GM18858 (cell line): ENCODE results near the gene RCAN1.
"Not testable (repeated sequence)": the region's sequence is repeated elsewhere in the genome, so short reads cannot be mapped to it uniquely, and the experiment has no call there.

Experiments used
- ATAC-seq: cut with Tn5 transposase; IDR thresholded peaks from one replicate; pipeline ENCODE4 v1.9.1; 2021; ENCODE audit not compliant: unreplicated experiment

The RCAN1 gene

DNA sequence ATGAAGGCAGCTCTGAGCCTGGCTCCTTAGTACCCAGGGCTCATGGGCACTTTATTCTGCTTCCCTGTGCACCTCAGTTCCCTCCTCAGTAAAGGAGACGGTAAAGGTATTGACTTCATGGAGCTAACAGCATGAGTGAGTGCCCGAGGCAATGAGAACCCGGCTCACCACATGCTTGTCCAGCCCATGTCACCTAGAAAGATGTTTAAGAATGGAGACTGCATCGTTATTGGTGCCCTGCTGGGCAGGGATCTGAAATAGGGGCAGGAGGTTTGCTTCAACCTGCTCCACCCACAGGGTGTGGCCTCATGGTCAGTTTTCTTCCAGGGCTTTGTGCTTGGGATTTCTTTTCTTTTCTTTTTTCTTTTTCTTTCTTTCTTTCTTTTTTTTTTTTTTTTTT lies 95.9 kb downstream of the RCAN1 start:
- no peak for ATAC-seq

DNA sequence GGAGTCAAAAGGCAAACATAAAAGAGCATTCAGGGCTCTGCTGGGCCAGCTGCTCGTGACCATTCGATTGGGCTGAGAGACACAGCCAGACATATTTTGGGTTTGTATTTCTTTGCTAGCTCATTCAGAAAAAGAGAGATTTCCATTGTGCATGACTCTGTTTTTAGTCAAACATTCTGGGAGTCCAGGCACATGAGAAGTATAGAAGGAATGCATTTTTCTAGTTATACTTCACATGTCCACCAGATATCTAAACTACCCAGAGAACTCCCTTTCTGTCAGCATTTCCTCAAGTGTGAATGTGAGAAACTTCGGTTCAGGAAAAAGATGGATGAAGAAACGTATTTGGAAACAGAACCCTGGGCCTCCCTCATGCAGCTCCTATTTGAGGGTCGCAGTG lies 96.6 kb downstream of the RCAN1 start:
- ATAC-seq = no peak

DNA sequence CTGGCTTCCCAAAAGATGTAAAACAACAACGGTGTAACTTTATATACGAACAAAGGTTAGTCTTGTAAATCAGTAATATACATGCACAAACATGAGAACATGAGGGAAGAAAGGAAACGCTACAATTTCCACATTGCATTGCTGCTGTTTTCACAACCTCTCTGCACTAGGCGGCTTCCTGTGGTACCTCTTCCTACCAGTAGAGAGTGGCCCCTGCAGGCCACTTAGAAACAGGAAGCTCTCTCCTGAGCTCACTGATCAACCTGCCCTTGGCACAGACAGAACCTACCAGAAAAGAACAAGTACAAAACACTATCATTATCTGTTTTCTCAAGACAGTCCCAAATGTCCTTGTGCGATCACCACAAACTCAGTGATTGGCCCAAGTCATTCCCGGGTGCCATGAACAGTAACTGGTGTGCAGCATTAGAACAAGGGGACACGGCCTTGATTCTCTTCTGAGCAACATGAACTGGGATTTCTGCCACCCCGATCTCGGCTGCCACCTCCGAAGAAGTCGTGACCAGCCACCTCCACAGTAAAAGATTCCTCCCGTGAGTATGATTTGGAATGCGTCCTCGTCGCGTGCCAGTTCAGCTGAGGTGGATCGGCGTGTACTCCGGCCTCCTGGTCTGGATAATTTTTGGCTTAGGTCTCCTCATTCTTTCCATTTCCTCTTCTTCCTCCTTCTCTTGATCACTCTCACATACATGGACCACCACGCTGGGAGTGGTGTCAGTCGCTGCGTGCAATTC lies 97.2 kb downstream of the RCAN1 start:
- no peak for ATAC-seq

DNA sequence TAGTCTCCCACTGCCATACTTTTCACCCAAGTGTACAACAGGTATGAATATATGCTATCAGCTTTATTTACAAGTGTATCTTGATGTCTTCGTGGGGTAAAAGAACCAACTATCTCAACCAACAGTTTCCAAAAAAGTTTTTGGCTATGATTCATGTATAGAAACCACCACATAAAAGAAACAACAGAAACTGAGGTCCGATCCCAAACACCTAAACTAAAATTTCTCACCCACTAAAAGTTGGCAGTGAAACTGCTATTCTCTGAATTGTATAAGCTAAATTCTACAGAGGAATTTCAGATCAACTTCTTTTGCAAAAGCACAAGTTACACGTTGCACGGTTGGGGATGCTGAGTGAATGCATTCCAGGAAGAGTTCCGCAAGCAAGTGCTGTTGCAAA lies 97.9 kb downstream of the RCAN1 start:
- ATAC-seq = no peak

DNA sequence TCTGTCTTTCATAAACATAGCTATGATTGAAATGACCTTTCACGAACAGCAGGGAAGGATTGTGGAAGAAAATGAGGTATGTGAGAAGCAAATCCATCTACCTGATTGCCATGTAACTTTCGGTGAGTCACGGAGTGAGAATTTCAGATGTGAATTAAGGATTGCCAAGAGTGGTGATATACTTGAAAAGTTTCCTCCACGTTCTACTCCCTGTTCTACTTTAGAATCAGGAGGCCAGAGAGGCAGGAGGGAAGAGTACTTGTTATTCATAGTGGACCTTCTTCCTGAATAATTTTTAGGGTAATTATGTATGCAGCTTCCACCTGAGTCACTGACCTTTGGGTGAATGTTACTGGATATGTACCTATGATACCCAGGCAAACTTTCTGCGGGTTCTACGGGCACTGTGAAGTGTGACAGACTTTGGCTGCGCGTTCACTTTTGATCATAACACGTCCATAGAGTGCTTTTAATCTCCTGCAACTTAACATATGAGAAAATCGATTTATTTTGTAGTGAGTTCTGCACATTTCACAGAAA lies 100.3 kb downstream of the RCAN1 start:
- ATAC-seq = no peak

DNA sequence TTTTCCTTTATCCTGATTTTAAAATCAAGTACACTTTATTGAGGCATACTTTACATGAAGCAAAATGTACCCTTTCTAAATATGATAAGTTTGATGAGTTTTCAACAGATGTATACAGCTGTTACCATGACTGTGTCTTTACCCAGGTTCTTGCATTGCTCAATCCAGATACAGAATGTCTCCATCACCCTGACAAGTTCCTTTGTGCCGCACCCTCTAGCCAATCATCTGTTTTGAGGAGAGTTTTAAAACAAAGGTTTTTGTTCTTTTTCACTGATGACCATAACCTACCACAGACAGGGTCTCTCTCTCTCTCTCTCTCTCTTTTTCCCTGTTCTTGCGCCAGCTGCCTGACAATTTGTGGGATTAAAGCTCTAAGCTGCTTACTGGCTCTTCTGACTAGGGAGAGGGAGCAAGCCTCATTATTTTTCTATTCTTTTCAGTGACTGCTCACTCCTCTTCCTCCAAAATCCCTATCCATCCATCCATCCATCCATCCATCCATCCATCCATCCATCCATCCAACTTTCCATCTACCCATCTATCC lies 101.7 kb downstream of the RCAN1 start:
- no peak for ATAC-seq

DNA sequence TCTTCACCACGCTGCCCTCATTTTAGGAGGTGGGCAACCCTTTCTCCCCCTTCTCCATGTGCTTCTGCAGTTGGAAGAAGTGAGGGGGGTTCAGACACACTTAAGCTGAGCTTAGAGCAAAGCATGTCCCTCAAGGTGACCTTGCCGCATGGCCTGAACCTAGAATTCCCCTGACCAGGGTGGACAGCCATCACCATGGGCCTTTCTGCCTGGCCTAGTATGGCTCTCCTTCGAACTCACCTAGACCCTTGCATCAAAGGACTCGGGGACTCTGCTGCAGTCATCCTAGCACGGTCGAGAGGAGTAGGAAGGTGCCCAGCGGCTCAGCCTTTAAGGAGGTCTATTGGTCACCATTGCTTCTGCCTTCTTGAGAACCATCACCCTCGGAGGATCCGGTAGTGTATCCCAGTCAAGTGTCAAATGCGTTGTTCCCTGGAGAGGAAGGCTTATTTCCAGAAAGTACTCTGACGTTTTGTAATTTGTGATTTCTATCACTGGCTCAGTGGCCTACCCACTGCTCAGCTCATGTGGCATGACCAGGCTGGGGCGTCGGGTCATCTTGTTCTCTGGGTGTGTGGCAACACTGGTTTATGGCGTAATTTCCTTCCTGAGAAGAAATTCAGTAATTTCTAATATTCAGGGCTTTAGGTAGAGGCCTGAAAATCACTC lies 103.0 kb downstream of the RCAN1 start, which contains the start of gene KCNE1:
Gene KCNE1, minus strand, starts transcription at position 424 of the 669 bp plus-strand sequence. CDS start 62,576 bp downstream, outside the sequence.
- no peak for ATAC-seq

DNA sequence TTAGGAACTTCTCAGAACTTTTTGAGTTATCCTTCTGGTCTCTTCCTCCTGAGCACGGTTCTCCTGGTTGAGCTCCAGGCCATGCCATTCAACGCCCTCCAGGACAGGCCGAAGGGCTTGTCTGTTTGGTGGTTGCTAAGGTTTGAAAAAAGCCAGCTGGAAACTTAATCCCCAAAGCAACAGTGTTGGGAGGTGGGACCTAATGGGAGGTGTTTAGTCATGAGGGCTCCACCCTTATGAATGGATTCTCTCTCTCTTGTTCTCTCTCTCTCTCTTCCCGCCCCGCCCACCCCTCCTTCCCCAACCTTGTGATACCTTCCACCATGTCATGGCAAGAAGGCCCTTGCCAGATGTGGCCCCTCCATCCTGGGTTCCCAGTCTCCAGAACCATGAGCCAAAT lies 103.7 kb downstream of the RCAN1 start:
- no peak for ATAC-seq

DNA sequence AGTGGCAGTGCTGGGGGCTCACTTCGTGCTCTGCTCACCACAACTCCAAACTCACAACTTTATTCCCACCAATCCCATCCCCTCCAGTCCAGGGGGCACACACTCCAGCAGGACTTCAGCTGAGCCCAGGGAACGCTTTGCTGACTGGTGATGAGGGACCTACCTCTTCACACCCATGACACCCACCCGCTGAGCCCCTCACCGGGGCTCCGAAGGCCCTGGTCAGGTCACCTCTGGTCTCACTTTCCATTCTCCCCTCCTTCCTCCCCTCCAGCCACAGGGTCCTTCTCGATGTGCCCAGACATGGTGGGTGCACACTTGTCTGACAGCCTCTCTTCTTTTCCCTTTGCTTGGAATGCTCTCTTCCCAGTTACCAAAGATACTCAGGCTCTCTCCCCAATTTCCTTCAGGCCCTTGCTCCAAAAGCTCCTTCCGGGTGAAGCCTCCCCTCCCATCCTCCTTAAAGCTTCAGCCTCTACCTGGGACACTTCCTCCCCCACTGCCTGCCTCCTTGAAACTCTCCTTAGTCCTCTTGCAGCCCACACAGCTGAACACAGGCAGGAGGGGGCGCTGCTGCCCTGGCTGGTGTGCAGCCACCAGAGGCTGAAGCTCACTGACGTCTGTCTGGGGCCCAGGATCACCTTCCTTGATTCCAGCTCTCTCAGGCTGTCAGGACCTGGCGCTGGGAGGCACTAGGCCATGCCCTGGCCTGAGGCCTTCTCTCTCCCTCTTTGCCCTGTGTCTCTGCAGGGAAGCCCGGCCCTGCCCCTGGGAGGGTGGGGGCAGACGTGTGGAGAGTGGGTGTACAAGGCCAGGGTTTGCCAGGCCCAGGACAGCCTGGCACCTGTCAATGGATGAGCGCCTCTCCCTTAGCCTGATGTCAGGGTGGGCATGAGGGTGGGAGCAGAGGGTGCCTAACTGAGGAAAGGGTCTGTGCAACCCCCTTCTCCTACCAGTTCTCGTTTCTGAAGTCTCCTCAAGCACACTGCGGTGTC lies 104.5 kb downstream of the RCAN1 start:
- ATAC-seq = no peak

DNA sequence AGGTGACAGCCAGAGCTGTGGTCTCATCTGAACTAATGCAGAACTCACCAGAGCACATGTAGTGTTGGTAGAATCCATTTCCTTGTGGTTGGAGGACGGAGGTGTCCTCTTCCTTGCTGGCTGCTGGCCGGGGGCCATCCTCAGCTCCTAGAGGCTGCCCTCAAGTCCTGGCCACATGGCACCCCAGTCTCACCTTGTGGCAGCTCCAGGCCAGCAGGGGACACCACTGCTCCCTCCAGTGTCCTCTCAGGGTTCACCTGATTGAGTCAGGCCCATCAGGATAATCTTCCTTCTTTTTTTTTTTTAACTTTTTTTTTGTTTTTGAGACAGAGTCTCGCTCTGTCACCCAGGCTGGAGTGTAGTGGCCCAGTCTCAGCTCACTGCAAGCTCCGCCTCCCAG lies 105.8 kb downstream of the RCAN1 start:
- ATAC-seq = no peak

DNA sequence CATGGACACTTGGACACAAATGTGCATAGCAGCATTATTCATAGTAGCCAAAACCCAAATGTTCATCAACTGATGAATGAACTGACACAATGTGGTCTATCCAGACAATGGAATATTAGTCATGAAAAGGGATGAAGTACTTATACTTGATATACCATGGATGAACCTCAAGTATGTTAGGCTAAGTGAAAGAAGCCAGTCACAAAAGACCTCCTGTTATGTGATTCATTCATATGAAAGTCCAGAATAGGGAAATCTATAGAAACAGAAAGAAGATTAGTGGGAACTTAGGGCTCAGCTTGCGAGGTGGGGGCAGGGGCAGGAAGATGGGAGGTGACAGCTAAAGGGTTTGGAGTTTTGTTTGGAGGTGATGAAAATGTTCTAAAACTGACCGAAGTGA lies 110.3 kb downstream of the RCAN1 start:
- ATAC-seq = no peak

DNA sequence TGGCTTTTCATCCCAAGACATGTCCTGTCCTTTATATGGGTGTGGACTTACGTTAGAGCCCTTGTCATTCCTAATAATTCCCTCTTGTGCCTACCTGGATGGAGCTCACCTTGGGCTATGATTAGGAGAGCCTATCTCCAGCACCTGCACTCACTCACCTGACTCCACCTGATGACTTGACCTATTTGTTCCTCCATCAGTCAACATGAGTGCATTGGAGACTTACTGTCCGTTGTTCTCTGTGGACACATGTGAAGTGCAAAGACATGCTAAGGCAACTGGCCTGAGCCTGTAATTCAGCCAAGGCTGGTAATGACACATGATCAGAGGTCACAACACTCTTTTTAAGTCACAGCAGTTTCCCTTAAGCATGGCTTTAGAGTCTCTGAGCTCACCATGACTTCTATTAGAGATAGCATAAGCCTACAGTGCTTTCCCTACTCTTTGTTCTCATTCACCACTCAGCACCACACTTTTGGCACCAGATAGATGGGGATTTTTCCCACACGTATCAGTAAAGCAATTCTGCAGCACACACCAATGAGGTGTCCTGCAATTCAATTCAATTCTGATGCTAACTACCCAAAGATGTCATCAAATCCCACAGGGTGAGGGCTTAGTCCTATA lies 112.3 kb downstream of the RCAN1 start:
- ATAC-seq = no peak

DNA sequence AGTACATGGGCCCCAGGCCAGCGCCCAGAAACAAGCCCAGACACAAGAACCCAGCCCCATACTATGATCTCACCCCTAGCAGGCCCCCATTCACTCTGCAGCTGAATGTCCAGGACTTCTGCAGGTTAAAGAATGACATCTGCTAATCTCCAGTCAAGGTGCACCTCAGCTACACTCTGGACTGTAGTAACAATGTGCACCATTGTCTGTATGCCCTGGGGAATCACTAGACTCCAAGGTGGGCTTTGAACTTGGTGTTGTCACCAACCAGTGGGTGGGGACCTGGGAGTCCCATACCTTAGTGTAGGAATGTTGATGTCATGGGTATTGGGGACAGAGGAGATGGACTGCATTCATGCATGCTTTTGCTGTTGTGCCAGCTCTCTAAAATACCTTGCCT lies 113.2 kb downstream of the RCAN1 start:
- no peak for ATAC-seq

DNA sequence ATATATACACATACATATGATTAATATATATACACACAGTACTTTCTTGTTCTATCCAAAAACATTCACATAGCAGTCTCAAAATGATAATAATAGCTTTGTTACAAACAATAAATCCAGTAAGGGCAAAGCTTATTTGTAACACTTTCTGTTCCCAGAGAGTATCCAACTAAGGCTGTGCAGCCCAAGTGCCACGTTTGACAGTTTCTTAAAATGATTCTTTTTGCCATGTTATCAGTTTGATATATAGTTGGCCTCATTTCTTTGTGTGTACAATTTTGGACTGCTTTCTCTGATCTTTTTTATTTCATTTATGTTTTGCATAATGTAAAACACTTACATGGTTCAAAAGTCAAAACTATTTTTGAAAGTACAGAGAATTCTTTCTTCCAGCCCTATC lies 114.7 kb downstream of the RCAN1 start:
- no peak for ATAC-seq

DNA sequence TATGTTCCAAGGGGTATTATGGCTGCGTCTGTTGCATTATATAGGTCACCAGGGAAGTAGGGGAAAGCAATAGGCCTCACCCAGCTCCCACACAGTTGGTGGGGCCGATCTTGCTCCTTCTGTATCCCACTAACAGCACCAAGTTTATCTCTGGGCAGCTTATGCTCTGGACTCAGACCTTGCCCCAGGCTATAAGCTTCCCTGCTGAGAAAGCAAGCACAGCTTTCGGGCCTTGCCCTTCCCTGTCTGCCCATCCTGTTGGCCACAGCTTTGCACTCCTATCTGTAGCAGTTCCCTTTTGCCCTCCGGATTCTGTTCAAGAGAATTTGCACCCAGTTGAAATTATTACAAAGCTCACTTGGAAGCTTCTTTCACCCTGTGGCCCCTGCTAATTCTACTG lies 115.8 kb downstream of the RCAN1 start:
- ATAC-seq = no peak

DNA sequence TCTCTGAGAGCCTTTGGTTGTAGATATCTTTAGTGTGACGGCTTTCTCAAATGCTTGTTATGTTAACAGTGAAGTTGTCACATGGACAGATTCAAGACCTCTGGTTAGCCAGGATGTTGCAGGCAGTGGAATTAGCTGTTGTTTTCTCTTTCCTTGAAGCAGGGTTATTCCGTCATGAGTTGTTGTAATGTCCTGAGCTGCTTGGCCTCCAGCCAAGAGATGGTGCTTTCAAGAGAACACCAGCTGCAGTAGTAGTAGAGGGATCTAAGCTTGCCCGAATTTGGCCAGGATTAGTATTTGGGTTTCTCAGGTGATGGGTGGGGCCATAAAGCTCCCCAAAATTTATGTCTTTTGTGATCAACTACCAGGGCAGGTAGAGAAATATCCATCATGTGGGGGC lies 116.3 kb downstream of the RCAN1 start:
- no peak for ATAC-seq

DNA sequence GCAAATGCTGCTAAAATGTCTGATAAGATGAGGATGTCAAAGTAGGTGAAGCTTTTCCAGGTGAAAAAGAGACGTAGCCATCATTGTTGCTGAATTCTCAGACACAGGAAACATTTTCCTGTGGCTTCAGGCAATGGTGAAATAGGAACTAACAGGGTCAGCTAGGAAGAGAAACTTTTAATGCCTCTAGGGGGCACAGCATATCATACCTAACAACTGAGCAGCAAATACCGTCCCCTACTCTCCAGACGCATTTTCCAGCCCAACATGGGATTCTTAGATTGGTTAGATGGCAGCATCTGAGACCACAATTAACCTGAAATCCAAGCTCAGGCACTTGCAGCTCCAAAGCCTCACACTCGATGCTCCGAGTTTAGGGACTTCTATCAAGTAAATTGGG lies 131.1 kb downstream of the RCAN1 start:
- ATAC-seq = not testable (repeated sequence)

DNA sequence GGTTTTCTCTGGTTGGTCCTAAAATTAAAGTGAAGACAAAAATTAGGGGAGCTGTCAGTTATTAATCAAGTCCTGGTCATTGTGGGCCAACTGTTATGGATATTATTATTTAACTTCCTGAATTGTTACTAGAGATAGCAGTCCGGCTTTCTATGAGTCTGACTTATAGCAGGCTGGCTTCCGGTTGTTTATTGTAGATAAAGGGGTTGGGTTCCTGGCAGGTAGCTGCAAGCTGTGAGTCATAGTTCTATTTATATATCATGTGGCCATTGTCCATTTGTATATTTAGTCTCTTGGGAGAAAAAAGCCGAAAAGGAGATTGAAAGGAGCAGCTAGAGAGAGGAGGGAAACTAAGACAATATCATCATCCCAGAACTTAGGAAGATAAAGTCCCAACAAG lies 131.5 kb downstream of the RCAN1 start:
- not testable (repeated sequence) for ATAC-seq

DNA sequence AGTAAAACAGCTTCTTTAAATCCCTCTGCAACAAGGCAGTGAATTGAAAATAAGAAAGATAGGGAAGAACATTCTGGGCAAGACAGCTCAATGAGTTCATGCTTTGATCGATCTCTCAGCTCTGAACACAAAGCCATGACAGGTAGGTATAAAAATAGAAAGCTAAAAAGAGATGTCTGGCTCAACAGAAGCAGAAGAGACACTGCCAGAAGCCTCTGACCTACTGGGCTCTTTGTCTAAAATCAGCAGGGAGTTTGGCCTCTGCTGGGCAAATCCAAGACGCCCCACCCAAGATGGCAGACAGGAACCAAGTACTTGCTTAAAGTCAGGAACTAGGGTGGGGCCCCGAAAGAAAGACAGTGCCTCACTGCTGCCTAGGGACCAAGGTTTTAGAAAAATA lies 147.6 kb downstream of the RCAN1 start:
- ATAC-seq = not testable (repeated sequence)
